ENCODE data around the gene ARID3A. TPM values are rescaled to one million over a fixed set of nuclear protein-coding genes. Genes with fewer than 3 reads are reported as not detected.

ARID3A gene
- total and polyA plus RNA-seq, 2 of the 13 experiments (the other 11 are each of a cell fraction or from before 2014, with no cell fraction given) = 71.3 to 77.9 TPM

DNA sequence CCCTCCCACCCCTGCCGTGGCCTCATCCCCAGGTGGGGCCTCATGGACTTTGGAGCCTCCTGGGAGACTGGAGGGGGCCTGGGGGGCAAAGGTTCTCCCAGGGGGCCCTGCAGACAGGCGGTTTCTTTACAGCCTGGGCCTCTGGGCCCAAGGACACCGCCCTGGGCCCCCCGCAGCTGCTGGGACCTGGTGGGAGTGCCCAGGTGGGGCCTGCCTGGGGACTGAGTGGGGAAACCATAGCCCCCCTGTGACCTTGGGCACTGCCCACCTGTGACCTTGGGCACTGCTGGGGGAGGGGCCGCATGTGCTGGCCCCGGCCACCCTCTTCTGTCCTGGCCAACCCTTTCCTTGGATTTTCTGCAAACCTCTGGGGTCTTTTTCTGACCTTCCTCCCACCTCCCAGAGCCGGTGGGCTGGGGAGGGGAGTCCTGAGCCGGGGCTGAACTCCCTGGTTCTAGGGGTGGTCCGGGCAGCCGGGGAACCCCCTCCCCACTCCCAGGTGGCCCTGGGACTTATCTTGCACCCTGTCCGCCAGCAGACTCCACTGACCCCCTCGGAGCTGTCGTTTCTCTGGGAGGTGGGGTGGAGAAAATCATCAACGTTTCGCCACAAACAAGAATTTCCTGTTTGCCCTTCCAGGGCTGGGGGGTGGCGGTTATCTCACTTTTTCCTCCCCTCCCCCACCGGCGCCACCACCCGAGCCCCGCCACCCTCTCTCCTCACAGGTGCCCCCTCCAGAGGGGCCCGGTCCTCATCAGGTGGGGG is 27.0 kb downstream of the ARID3A start (continued):
- TF ChIP-seq NR2F1 (CRISPR knock-in tag; IDR thresholded peaks at IDR 0.05) (peak; percentile 87 to 93), ZNF333 (CRISPR knock-in tag; IDR thresholded peaks at IDR 0.05; ENCODE audit: borderline replicate concordance) (peak; percentile 35), SRSF1 (optimal IDR thresholded peaks at IDR 0.05; ENCODE audit: low read depth, low read length) (peak; percentile 99), ZNF562 (CRISPR knock-in tag; IDR thresholded peaks at IDR 0.05; ENCODE audit: borderline replicate concordance) (no peak), GFI1 (CRISPR knock-in tag; IDR thresholded peaks at IDR 0.05; ENCODE audit: borderline replicate concordance) (0 out of 2 replicates have a peak, but pooled peaks have one; percentile 16), ZNF792 (CRISPR knock-in tag; IDR thresholded peaks at IDR 0.05) (peak; percentile 12; the same call in 1 of the 2 replicates), ZNF382 (CRISPR knock-in tag; IDR thresholded peaks at IDR 0.05; ENCODE audit: borderline replicate concordance) (no peak), NCOA1 (CRISPR knock-in tag; IDR thresholded peaks at IDR 0.05) (peak; percentile 99), TCF7L2 (IDR thresholded peaks at IDR 0.05; ENCODE audit: low read depth, low read length) (no peak; the same call in 1 of the 2 replicates), NCOA2 (CRISPR knock-in tag; IDR thresholded peaks at IDR 0.05) (peak; percentile 97), RARG (CRISPR knock-in tag; IDR thresholded peaks at IDR 0.05; ENCODE audit: low read depth) (no peak), TBP (CRISPR knock-in tag; IDR thresholded peaks at IDR 0.05) (no peak), ZNF883 (CRISPR knock-in tag; IDR thresholded peaks at IDR 0.05; ENCODE audit: not compliant biosample characterization) (no peak), GABPA (IDR thresholded peaks at IDR 0.05; ENCODE audit: low read depth, low read length) (no peak), GABPA (CRISPR knock-in tag; IDR thresholded peaks at IDR 0.05; ENCODE audit: low read depth) (peak; percentile 60; the same call in 1 of the 2 replicates), XRCC5 (optimal IDR thresholded peaks at IDR 0.05; ENCODE audit: low read length) (peak; percentile 77), ZNF567 (CRISPR knock-in tag; IDR thresholded peaks at IDR 0.05; ENCODE audit: borderline replicate concordance) (peak; percentile 90), ZNF616 (CRISPR knock-in tag; IDR thresholded peaks at IDR 0.05; ENCODE audit: low read depth) (0 out of 2 replicates have a peak, but pooled peaks have one; percentile 22), CHCHD3 (CRISPR knock-in tag; IDR thresholded peaks at IDR 0.05) (no peak), THAP7 (CRISPR knock-in tag; IDR thresholded peaks at IDR 0.05) (no peak), ZNF17 (CRISPR knock-in tag; IDR thresholded peaks at IDR 0.05) (no peak), ZSCAN31 (CRISPR knock-in tag; IDR thresholded peaks at IDR 0.05; ENCODE audit: low read depth) (peak; percentile 68; the same call in 1 of the 2 replicates), ZNF207 (IDR thresholded peaks at IDR 0.05; ENCODE audit: borderline replicate concordance) (no peak), TGIF2 (CRISPR knock-in tag; IDR thresholded peaks at IDR 0.05) (no peak; the same call in 1 of the 2 replicates), RFX3 (CRISPR knock-in tag; IDR thresholded peaks at IDR 0.05) (peak; percentile 36; the same call in 1 of the 2 replicates), HHEX (CRISPR knock-in tag; IDR thresholded peaks at IDR 0.05) (no peak), ARNT2 (CRISPR knock-in tag; IDR thresholded peaks at IDR 0.05; ENCODE audit: low read depth) (peak; percentile 59; the same call in 1 of the 2 replicates), ZNF292 (CRISPR knock-in tag; IDR thresholded peaks at IDR 0.05; ENCODE audit: borderline replicate concordance, low read depth) (peak; percentile 66; the same call in 1 of the 2 replicates), MTA3 (CRISPR knock-in tag; IDR thresholded peaks at IDR 0.05) (no peak), FOXA1 (IDR thresholded peaks at IDR 0.05) (no peak), FOXA1 (CRISPR knock-in tag; IDR thresholded peaks at IDR 0.05) (0 out of 2 replicates have a peak, but pooled peaks have one; percentile 24)
- TF ChIP-seq, protein P1, sequence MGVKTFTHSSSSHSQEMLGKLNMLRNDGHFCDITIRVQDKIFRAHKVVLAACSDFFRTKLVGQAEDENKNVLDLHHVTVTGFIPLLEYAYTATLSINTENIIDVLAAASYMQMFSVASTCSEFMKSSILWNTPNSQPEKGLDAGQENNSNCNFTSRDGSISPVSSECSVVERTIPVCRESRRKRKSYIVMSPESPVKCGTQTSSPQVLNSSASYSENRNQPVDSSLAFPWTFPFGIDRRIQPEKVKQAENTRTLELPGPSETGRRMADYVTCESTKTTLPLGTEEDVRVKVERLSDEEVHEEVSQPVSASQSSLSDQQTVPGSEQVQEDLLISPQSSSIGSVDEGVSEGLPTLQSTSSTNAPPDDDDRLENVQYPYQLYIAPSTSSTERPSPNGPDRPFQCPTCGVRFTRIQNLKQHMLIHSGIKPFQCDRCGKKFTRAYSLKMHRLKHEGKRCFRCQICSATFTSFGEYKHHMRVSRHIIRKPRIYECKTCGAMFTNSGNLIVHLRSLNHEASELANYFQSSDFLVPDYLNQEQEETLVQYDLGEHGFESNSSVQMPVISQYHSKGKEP (CRISPR knock-in tag; IDR thresholded peaks at IDR 0.05) = no peak

All from HepG2 (cell line).